Dermis blood vessel endothelial cell (primary cell): Measurements from ENCODE around the gene BRD4. TPM values are rescaled to one million over a fixed set of nuclear protein-coding genes. Genes with fewer than 3 reads are reported as not detected.

Experiments used
- DNase-seq: peaks from one replicate; pipeline ENCODE4 v3.0.0; 2010
- total RNA-seq: library from RNA; depleted of rRNA; stranded (reverse); fragments of >200 nt; gene quantifications from 2 replicates; pipeline ENCODE4 v1.2.3, GENCODE V29; 2014

The BRD4 gene
- total RNA-seq, 1 donor from 2014 or later: 10.9 TPM

DNA sequence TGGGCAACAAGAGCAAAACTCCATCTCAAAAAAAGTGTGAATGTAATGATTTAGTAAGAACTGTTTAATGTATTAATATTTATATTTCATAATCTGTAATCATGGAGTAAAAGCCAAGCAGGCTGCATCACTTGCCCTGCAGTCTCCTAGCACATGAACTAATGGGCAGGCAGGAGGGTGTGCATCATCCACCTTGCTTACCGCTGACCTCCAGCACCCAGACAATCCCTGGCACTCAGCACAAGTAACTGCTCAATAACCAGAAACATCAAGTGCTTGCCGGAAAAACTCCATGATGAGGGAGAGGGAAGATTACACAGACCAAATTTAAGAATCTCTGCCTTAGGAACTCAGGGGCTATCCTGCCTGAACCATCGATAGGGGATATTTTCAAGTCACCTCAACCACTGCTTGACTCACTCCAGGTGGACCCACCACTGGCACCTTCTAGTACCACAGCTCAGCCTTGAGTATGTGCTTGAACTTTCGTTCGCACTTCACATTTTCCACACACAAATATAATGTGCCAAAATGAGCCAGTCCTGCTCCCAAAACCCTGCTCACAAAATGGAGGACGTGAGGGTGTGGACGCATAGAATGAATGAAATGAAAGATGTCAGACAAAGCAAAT is 18.6 kb downstream of the BRD4 start:
- no peak for DNase-seq

DNA sequence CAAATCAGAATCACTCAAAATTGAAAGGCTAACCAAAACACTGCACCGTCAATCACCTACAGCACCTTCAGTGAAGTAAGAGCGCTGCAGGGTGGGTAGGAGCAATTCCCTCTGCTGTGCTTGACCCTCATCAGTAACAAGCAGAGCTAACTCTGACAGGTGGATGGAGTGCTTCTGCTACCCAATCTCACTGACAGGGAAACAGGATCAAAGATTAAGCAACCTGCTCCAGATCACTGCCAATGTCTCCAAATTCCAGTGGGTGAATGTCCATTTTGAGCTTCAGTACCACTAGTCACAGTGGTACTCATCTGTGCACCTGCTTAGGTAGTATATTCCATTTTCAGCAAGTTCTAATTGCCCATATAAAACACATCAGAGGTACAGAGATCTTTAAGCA is 25.2 kb downstream of the BRD4 start:
- DNase-seq: no peak

DNA sequence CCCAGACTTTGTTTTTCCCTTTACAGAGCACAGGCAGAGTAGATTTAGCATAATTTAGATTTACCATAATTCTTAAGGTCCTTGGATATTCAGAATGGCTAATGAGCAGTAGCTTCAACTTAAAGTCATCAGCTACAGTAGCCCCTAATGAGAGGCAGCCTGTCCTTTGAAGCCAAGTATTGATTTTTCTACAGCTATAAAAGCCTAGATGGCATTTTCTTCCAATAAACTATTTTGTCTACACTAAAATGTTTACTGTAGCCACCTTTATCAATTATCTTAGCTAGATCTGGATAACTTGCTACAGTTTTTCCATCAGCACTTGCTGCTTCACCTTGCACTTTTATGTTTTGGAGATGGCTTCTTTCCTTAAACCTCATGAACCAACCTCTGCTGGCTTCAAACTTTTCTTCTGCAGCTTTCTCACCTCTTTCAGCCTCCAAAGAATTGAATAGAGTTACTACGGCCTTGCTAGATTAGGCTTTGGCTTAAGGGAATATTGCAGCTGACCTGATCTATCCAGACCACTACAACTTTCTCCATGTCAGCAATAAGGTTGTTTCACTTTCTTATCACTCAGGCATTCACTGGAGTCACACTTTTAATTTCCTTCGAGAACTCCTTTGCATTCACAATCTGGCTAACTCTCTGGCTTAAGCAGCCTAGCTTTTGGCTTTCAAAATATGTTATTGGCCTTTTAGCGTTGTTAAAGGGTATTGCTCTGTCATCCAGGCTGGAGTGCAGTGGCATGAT is 26.6 kb downstream of the BRD4 start:
- no peak for DNase-seq

DNA sequence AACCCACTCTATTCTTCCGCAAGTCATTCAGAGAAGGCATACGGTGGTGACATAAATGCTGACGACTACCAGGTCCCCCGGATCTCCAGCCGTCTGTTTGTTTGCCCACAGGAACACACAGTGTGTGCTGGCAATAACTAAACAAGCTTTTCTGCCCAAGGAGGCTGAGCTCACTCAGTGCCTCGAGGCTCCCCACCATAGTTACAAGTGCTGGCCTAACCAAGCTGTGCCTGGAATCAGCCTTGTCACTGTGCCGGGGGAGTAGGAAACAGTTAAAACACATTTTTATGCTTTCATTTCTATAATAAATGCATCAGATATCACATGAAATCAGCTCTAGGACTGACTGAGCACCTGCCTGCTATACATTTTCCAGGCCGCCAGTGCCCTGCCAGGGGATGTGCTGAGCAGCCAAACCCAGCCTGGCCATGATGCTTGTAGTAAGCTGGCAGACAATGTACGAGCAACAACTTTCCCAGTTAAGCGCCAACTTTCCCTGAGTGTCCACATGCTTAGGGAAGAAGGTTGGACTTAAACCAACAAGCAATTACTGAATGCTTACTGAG is 28.1 kb downstream of the BRD4 start:
- no peak for DNase-seq

DNA sequence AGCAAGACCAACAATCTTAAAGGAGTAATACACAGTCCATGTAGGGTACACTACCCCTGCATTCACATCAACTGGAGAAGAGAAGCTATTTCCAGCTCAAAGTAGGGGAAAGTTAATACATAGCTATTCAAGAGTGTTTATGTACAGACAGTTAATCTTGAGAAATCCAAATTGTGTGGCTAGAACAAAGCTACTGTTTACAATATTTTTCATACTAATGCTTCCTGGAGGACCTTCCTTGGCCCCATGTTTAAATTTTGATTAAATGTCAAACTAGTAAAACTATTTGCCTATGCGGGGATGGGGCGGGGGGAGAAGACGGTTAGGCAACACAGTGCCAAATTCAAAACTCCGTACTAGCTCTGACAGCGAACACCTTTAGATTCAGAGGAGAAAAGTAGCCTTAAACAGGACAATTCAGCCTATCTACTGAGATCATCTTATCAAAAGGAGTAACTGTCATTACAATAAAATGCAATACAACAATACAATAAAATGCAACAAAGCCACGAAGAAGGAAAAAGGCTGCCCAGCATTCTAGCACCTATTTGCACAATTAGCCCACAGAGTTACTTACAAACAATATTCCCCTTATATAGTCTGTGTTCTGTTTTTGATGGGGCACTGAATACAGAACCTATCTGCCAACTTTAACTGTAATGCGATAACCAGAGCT is 29.1 kb downstream of the BRD4 start:
- DNase-seq: no peak

DNA sequence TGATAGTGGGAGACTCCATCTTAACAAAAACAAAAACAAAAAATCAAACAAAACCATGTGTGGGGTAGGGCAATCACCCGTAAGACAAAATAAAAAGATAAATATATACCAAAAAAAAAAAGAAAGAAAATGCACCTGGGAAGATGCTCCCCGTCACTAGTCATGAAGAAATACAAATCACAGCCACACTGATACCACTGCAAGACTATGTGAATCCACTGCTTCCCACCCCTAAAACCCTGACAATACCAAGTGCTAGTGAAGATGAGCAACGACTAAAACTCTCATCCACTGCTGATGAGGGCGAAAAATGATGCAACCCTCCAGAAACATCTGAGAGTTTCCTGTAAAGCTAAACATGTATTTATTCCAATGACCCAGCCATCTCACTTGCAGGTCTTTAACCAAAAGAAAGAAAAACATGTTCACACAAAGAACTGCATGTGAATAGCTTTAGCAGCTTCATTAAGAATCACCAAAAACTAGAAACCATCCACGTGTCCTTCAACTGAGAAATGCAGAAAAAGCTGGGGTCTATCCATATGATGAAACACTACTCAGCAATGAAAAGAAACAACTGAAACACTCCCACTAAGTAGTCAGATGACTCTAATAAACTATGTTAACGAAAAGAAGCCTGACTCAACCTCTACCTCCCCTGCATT is 31.7 kb downstream of the BRD4 start:
- no peak for DNase-seq

DNA sequence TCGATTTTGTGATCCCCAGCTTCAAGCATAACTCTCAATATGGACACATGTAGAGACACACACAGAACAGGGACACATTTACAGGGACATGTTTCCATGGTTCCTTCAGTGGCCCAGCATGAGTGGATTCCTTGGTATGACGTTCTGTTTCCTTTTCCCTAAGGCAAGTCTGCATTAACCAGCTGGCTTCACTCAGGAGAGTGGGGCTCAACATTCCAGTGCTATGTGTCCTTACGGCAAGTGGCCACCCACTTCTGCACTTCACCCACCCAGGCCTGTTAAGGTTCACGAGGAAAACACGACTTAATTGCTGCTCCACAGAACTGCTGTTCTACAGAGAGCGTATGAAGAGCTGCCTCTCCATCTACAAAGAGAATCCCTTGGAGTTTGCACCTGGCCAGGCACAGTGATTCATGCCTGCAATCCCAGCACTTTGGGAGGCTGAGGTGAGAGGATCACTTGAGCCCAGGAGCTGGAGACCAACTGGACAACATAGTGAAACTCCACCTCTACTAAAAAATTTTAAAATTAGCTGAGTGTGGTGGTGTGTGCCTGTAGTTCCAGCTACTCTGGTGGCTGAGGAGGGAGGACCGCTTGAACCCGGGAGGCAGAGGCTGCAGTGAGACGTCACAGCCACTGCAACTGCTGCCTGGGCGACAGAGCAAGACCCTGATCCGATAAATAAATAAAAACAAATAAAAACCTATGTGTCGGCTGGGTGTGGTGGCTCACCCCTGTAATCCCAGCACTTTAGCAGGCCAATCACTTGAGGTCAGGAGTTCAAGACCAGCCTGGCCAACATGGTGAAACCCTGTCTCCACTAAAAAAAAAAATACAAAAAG is 32.5 kb downstream of the BRD4 start:
- DNase-seq: no peak

DNA sequence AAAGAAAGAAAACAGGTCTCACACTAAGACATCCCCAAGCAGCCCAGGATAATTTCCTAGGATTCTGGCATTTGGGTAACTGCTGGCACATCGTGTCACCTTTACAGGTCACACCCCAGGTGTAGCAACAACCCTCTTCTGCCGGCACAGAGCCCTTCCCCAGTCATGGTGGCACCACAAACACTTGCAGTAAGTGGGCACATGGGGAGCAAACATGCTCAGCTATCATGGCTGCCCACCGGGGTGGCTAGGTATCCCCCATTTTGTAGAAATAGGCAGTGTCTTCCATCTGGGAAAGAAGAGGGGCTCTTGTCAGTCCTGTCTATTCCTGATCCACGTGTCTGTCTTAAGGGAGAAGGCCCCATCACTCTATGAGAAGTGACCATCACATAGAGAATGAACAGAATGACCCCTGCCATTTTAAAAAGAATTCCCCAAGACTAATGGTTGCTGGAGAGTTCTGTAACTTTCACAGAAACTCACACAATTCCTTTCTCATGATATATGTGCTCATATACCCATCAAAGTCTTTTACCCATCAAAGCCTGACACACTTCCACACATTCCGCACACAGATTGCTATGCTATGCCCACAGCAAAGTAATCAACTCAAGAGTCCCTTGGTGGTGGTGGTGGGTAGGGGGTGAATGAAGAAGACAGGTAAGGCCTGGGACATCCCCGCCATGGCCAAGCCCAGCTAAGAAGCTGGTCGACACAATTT is 33.3 kb downstream of the BRD4 start:
- DNase-seq: no peak

DNA sequence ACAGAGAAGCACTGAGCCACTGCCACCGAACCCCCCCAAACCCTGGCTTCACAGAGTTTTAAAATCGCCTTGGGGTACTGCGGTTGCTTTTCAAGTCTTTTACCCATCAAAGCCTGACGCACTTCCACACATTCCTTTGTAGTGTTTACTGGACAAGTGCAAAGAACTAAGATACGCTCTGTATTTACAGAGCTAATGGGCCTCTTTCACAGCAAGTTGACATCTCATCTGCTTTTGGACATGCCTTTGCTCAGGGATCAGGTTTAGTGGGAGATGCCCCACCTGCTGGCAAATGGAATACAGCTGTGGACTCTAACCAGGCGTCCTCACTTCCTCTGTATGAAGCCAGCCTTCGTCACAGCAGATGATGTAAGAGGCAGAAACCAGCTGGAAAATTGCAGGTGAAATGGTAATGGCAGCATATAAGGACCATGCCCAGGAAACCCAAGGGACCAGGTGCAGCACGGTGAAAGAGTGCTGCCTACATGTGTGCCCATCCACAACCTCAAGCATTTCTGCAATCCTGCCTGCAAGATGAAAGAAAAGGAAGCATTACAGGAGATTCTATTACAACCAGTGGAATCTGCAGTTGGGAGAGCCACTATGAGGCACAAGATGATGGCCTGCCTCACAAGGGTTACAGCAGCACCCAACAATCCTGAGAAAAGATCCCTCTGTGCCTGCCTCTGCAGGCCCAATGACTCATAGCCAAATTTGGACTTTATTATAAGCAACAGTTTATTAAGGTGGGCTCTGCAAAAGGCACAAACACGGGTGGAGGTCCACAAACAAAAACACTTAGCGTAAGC is 34.7 kb downstream of the BRD4 start:
- peak; percentile 46 for DNase-seq

DNA sequence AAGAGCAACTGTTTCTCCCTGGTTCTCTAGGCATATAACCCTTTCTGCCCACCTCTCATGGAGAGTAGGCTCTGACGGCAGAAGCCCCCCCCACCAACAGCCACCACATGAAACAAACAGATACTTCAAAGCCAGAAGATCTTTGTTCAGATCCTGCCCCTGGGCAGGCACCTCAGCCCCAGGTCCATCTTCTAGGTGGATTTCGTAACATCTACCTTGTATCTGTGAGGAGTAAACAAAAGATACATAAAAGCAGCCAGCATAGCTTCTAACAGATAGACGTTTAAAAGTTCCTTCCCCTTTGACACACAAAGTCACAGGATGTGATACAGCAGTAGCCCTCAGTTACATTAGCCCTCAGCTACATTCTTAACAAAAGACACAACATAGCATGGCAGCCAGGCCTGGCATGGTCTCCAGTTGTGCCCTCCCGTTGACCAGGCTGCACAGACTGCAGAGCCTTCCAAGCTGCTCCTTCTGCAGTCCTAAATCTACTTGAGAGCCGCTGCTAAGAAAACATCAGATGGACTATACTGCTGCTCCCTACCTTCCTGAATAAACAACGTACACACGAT is 35.4 kb downstream of the BRD4 start:
- peak; percentile 32 for DNase-seq

DNA sequence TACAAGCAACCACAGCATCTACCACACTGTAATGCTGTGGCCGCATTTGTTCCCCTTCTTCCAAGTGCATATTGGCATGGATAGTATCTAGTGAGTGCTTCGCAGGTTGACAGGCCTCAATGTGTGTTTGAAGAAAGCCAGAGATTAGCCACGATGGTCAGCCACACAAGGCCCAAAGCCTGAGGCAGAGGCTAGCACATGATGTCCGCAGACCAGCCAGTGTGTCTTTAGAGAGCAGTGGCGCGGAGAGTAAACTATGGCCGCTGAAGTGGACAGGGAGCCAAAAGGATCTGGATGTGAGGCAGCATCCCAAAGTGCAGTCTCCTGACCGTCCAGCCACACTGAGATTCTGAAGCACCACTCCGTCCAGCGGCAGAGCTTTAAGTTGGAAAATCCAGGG is 36.0 kb downstream of the BRD4 start:
- DNase-seq: no peak

DNA sequence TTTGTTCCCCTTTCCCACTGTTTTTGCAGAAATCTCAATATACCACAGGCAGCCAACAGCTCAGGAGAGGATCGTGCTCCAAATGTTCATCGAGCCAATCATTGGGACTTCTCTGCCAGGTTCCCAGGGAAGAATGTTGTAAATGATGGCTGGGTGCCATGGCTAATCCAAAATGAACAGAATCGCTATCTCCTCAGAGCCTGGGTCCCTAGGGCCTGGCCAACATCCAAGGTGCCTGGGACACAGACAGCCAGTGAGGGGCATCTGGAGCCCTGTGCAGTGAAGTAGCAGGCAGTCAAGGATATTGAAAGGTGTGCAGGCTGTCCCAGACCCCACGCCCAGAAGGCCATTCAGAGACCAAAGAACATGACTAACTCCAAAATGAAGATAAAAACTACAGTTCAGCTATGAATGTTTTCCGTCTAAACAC is 37.8 kb downstream of the BRD4 start:
- no peak for DNase-seq

DNA sequence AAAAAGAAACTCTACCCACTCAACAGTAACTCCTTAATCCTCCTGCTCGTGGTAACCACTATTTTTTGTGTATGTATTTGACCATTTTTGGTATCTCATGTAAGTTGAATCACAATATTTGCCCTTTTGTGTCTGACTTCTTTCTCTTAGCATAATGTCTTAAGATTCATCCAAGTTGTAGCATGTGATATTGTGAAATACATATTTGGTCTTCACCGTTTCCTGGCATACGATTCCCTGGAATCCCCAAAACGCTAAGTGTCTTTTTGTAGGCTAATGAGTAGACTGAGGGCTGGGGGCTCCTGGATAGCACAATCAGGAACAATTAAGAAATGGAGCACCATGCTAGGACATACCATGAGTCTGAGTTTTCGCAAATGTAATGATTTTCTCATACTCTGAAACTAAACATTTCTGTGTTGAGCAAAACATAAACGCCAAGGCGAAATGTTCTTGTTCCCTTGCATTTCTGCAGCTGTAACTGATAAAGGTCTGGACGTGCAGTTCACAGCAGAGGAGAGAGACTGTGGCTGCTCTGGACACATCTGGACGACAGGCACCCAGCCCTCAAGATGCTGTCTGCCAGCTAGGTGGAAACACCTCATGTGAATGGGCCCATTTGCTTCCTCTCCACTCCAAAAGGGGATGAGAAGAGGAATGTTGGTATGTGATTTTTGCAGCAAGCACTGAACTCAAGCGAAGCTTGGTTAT is 38.4 kb downstream of the BRD4 start:
- no peak for DNase-seq

DNA sequence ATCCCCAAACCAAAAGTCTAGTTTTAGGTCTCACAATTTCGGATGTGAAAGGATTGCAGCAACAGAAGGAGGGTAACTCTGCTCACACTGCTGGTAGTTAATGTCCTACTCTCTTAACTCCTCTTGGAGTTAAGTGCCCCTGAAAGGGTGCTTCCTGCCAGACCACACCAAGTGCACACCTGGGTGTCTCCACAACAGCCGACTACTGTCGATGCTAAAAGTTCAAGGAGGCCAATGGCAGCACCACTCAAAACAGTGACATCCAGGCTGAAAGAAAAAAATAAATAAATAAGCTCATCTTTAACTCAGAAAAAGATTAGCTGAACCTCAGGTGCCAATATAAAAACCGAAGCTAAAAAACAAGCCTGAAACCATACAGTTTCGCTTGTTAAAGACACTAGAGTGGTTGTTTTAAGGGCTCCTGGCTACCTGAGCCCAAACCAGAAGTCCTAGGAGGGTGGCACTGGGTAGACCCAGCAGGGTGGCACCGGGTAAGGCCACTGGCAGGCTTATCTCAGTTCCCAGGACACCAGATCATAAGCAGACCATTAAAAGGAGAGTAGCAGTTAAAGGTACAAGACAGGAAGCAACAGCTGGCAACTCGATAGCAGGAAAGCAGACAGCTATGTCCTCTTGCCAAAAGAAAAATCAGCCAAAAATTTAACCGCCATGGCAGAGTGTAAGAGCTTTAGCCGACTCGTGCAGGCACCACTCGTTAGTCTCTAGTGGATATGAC is 39.3 kb downstream of the BRD4 start:
- DNase-seq: peak; percentile 44

DNA sequence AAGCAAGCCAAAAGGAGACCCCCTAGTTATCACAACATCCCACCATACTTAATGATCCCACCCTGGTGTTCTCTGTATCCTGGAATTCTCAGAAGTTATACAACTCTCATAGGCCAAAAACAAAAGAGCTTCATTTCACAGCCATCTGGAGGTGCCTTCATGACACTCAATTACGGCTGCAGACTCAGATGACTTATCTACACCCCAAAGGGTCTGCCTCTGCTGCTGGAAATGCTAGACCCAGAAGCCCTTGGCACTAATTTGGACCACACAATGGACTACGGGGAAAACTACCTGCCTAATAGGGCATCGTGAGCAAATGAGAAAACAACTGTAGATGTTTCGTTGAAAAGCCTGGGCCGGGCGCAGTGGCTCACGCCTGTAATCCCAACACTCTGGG is 40.2 kb downstream of the BRD4 start:
- DNase-seq: no peak

DNA sequence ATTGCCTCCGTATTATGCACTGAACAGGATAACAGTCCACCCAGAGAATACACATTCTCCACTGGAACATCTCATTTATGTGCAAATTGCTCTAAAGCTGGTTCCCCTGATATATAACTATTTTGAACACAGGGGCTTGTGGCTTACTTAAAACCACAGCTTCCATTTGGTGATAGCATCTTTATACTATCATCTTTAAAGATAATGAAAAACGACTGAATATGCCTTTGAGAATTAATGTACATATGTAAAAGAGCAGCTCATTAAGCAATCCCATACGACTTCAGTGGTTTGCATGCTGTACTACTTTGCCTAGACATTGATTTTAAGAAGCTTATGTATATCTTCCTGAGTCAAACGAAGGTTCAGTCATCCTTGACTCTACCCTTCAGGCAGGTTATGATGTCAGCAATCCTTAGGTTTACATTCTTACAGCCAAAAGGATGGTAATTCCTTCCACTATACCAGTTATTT is 40.8 kb downstream of the BRD4 start:
- DNase-seq: no peak

DNA sequence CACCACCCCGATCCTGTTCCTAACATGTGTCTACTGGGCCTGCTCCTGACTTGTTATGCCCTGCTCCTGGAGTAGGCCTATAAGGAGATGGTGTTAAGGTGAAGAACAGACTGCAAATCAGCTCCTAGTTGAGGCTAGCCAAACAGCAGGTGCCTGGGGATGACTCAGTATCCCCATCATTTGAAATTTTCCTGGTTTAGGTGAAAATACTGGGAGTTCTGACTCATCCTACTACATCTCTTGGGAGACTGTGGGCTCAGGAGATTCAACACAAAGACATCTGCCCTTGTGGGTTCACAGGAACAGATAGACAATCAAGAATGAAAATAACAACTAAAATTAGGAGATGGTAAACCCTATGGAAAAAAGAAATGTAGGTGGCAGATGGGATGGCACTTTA is 41.2 kb downstream of the BRD4 start:
- peak; percentile 33 for DNase-seq

DNA sequence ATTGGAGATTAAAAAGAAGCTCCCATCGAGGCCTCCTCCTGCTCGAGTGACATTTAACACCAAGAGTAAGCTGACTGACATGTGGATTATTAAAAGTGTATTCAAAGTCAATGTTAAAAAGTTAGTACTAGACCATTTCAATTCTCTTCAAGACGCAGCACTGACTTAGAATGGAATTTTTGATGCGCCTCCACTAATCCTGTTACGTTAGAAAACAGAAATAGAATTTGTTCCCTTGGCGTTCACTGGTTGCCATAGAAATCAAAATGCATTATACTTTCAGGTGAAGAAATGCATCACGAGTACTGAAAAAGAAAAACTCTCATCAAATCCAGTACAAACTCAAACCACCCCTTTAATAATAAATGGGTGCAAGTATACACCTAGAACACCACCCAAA is 42.2 kb downstream of the BRD4 start:
- DNase-seq: no peak

DNA sequence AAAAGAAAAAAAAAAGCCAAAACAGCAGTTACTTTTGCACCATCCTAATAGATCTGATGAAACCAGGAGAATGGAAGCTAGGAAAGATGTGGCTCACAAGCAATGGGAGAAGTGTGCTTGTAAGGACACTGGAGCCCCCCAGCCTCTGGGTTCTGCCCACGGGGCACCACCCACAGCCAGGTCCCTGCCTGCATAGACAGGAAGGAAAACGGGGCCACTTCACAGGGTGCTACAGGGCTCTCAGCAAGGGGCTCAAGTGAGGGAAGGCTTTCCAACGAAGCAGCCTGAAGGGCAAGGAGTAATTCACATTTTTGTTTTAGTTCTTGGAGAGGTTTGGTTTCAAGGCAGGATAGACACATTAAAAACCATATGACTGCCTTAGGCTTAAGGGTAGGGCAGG is 42.7 kb downstream of the BRD4 start:
- no peak for DNase-seq
